OCI-LY1 (cell line): ENCODE data around the gene GOPC.

Experiments used
- H2AFZ ChIP-seq: fragments of 200-600 bp; sonication (generic), shearing (Covaris generic); 2 replicates; pipeline ENCODE4 v1.6.0; 2014; ENCODE audit warnings: antibody characterized with exemption, mild to moderate bottlenecking, low read length
- H3F3A ChIP-seq: fragments of 200-600 bp; sonication (generic), shearing (Covaris generic); 2 replicates; pipeline ENCODE4 v1.6.0; 2014; ENCODE audit warnings: mild to moderate bottlenecking, antibody characterized with exemption, low read length, moderate library complexity; ENCODE audit not compliant: insufficient read depth
- H3K27ac ChIP-seq: fragments of 200-600 bp; sonication (generic); 2 replicates; pipeline ENCODE4 v1.5.1; 2014; ENCODE audit warnings: low read length, mixed run types, mild to moderate bottlenecking, low read depth; ENCODE audit not compliant: poor library complexity, severe bottlenecking
- H3K27me3 ChIP-seq: fragments of 200-600 bp; sonication (generic); 2 replicates; pipeline ENCODE4 v1.6.0; 2014; ENCODE audit warnings: antibody characterized with exemption, mild to moderate bottlenecking, low read length, moderate library complexity; ENCODE audit not compliant: insufficient read depth
- H3K36me3 ChIP-seq: fragments of 200-600 bp; sonication (generic); 2 replicates; pipeline ENCODE4 v1.6.1; 2014; ENCODE audit warnings: mild to moderate bottlenecking, antibody characterized with exemption, low read length, moderate library complexity, mixed read lengths; ENCODE audit not compliant: insufficient read depth
- H3K4me1 ChIP-seq: fragments of 200-600 bp; sonication (generic); 2 replicates; pipeline ENCODE4 v1.5.1; 2014; ENCODE audit warnings: mild to moderate bottlenecking, low read length, moderate library complexity; ENCODE audit not compliant: insufficient read depth, severe bottlenecking
- H3K4me2 ChIP-seq: fragments of 200-600 bp; sonication (generic), shearing (Covaris generic); 2 replicates; pipeline ENCODE4 v1.6.1; 2014; ENCODE audit warnings: low read length
- H3K4me3 ChIP-seq: fragments of 200-600 bp; sonication (generic); 2 replicates; pipeline ENCODE4 v1.5.1; 2014; ENCODE audit warnings: low read length, low read depth, mild to moderate bottlenecking, mixed read lengths; ENCODE audit not compliant: poor library complexity, severe bottlenecking
- H3K79me2 ChIP-seq: fragments of 200-600 bp; shearing (Covaris generic); 2 replicates; pipeline ENCODE4 v1.6.1; 2016; ENCODE audit warnings: mixed run types, low read length, mixed read lengths; ENCODE audit not compliant: insufficient read depth
- H3K9ac ChIP-seq: fragments of 200-600 bp; sonication (generic), shearing (Covaris generic); 2 replicates; pipeline ENCODE4 v1.6.1; 2014; ENCODE audit warnings: mild to moderate bottlenecking, low read length, mixed read lengths
- H3K9me2 ChIP-seq: fragments of 200-600 bp; sonication (generic), shearing (Covaris generic); 2 replicates; pipeline ENCODE4 v1.6.1; 2014; ENCODE audit warnings: low read depth, mild to moderate bottlenecking, low read length, mixed read lengths
- H3K9me3 ChIP-seq: fragments of 200-600 bp; shearing (Covaris generic); 2 replicates; pipeline ENCODE4 v1.6.1; 2014; ENCODE audit warnings: low read length, mixed read lengths
- H4K20me1 ChIP-seq: fragments of 200-600 bp; sonication (generic), shearing (Covaris generic); 2 replicates; pipeline ENCODE4 v1.6.0; 2016; ENCODE audit warnings: mild to moderate bottlenecking, low read length; ENCODE audit not compliant: insufficient read depth
- CTCF ChIP-seq: fragments of 200-600 bp; sonication (generic), shearing (Covaris generic); IDR thresholded peaks from 2 replicates; pipeline ENCODE4 v1.5.1; 2017; ENCODE audit warnings: mild to moderate bottlenecking, antibody characterized with exemption, low read length, moderate library complexity, mixed read lengths
- EZH2 ChIP-seq: fragments of 200-600 bp; sonication (generic), shearing (Covaris generic); IDR thresholded peaks from 2 replicates; pipeline ENCODE4 v1.8.0; 2017; ENCODE audit warnings: borderline replicate concordance, mixed run types, mild to moderate bottlenecking, antibody characterized with exemption, low read length, moderate library complexity, mixed read lengths

GOPC gene

GRCh38 chr6:117629119-117629660 is 26.9 kb upstream of the GOPC start:
- no peak overlapping the region for H3K4me3 ChIP-seq

GRCh38 chr6:117627533-117627932 is 25.2 kb upstream of the GOPC start:
- Histone ChIP-seq H3K79me2 (no peaks in the 10 kb centered on the region), H2AFZ (no peak overlapping the region), H3K9me2 (no peaks in the 10 kb centered on the region), H3K27me3 (no peaks in the 10 kb centered on the region), H3K4me2 (no peak overlapping the region), H4K20me1 (no peaks in the 10 kb centered on the region), H3F3A (no peaks in the 10 kb centered on the region), H3K9me3 (0 out of 2 replicates have a peak, but pooled peaks cover 4% of the 10 kb centered on the region), H3K36me3 (no peaks in the 10 kb centered on the region), H3K9ac (no peak overlapping the region), H3K4me1 (no peaks in the 10 kb centered on the region), H3K27ac (no peak overlapping the region), H3K4me3 (no peak overlapping the region)
- TF ChIP-seq EZH2 (no peak), CTCF (no peak)

More at GRCh38 chr6:117629119-117629660, 26.9 kb upstream of the GOPC start:
- H2AFZ ChIP-seq: no peak overlapping the region
- no peaks in the 10 kb centered on the region for H3F3A ChIP-seq
- H3K9me2 ChIP-seq: no peaks in the 10 kb centered on the region
- no peaks in the 10 kb centered on the region for H4K20me1 ChIP-seq
- no peaks in the 10 kb centered on the region for H3K27me3 ChIP-seq
- no peaks in the 10 kb centered on the region for H3K4me1 ChIP-seq
- no peaks in the 10 kb centered on the region for H3K36me3 ChIP-seq
- no peak overlapping the region for H3K9ac ChIP-seq
- no peak for TF ChIP-seq CTCF
- TF ChIP-seq EZH2: no peak
- H3K27ac ChIP-seq: no peak overlapping the region
- no peak overlapping the region for H3K4me2 ChIP-seq
- no peaks in the 10 kb centered on the region for H3K79me2 ChIP-seq
- 0 out of 2 replicates have a peak, but pooled peaks cover 4% of the 10 kb centered on the region for H3K9me3 ChIP-seq

- Histone ChIP-seq H3K9me3 (0 out of 2 replicates have a peak, but pooled peaks cover 4% of the 10 kb centered on the region), H3K9me2 (no peaks in the 10 kb centered on the region), H4K20me1 (no peaks in the 10 kb centered on the region), H3K79me2 (no peaks in the 10 kb centered on the region), H3K4me1 (no peaks in the 10 kb centered on the region), H3K27ac (no peak overlapping the region), H3K36me3 (no peaks in the 10 kb centered on the region), H3K4me2 (no peak overlapping the region), H2AFZ (no peak overlapping the region), H3K4me3 (no peak overlapping the region), H3F3A (no peaks in the 10 kb centered on the region), H3K27me3 (no peaks in the 10 kb centered on the region), H3K9ac (no peak overlapping the region)
- TF ChIP-seq EZH2: no peak
- no peak for TF ChIP-seq CTCF
These were observed 22.7 kb upstream of the GOPC start for GRCh38 chr6:117624869-117625481.
